Stomach (tissue), 4 donors: ENCODE results near the gene SLC17A9.

Experiments
- CTCF ChIP-seq, 7 experiments: fragments of 450-650 bp in 4 of 7; fragments of 200-600 bp in 3 of 7; sonication (generic) in 3 of 7; IDR thresholded peaks; one replicate each; pipeline ENCODE4 v1.5.1; 2016 to 2019; ENCODE audit warnings: antibody characterized with exemption in 7 of 7, control low read depth in 2 of 7, mild to moderate bottlenecking in 1 of 7
- EP300 ChIP-seq: sonication (generic); formaldehyde crosslinking; IDR thresholded peaks from one replicate; pipeline ENCODE4 v1.6.1; 2017; ENCODE audit warnings: antibody characterized with exemption
- POLR2A ChIP-seq, 4 donors: fragments of 450-650 bp; IDR thresholded peaks; one replicate each; pipeline ENCODE4 v1.6.1; 2016; ENCODE audit warnings: antibody characterized with exemption in 4 of 4, control low read depth in 2 of 4, mild to moderate bottlenecking in 1 of 4, moderate library complexity in 1 of 4
- POLR2AphosphoS5 ChIP-seq, 3 donors: sonication (generic); formaldehyde crosslinking; IDR thresholded peaks; one replicate each; pipeline ENCODE4 v1.6.1; 2016; ENCODE audit warnings: antibody characterized with exemption in 3 of 3

GRCh38 chr20:62991863-62992262 is 39.4 kb downstream of the SLC17A9 start:
- TF ChIP-seq CTCF (IDR thresholded peaks at IDR 0.05) (no peak), POLR2A (IDR thresholded peaks at IDR 0.05) (no peak), POLR2AphosphoS5 (IDR thresholded peaks at IDR 0.05) (no peak), EP300 (no peak)
